Measurements from ENCODE around the gene YLPM1.
A peak's percentile ranks its signal among the peaks of the same experiment; 100 is the strongest.

Gene YLPM1

GRCh38 chr14:74879427-74880182 lies 116.5 kb downstream of the YLPM1 start:
- DNase-seq, result no peak

GRCh38 chr14:74881431-74882102 lies 118.5 kb downstream of the YLPM1 start, which contains the start of gene DLST:
Gene DLST, plus strand, starts transcription at chr14:74881916. Its CDS starts 38 bp downstream, at chr14:74881954.
- peak; percentile 87 for DNase-seq

GRCh38 chr14:74882103-74882920 lies 119.2 kb downstream of the YLPM1 start:
- DNase-seq, result peak; percentile 76
